HG03025 (cell line): ENCODE measurements around the gene FNIP2.
"Not testable (repeated sequence)": the region's sequence is repeated elsewhere in the genome, so short reads cannot be mapped to it uniquely, and the experiment has no call there.

Source experiments
- ATAC-seq: cut with Tn5 transposase; IDR thresholded peaks from one replicate; pipeline ENCODE4 v1.9.1; 2021; ENCODE audit warnings: mild to moderate bottlenecking, moderate library complexity; ENCODE audit not compliant: unreplicated experiment, low FRiP score

FNIP2 gene

GRCh38 chr4:158861766-158862165, 92.9 kb downstream of the FNIP2 start:
- no peak for ATAC-seq

GRCh38 chr4:158863296-158863695, 94.5 kb downstream of the FNIP2 start:
- ATAC-seq, result no peak

- ATAC-seq, result no peak
These were observed 96.8 kb downstream of the FNIP2 start for GRCh38 chr4:158865520-158866177.

- ATAC-seq, result no peak
These were observed 100.2 kb downstream of the FNIP2 start for GRCh38 chr4:158869001-158869400.

GRCh38 chr4:158869761-158870160, 100.9 kb downstream of the FNIP2 start:
- ATAC-seq, result no peak

GRCh38 chr4:158870282-158870625, 101.4 kb downstream of the FNIP2 start:
- no peak for ATAC-seq

- no peak for ATAC-seq
These were observed 102.0 kb downstream of the FNIP2 start for GRCh38 chr4:158870626-158871334.

GRCh38 chr4:158871335-158871724, 102.5 kb downstream of the FNIP2 start:
- ATAC-seq, result no peak

GRCh38 chr4:158873795-158874401, 105.1 kb downstream of the FNIP2 start:
- ATAC-seq, result no peak

DNA sequence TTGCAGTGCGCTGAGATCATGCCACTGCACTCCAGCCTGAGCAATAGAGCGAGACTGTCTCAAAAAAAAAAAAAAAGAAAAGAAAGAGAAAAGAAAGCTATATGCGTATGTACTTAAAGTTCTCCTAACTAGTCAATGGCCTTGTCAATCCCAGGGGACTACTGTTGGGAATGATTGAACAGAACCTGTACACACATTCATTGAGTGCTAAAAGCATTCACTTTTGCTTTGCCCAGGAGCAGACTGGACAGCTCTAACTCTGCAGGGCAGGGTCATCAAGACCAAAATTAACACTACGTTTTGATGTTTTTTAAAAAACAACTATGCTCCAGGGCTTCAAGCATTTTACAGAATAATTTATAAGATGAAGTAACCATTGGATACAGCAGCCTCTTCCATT, 106.2 kb downstream of the FNIP2 start:
- no peak for ATAC-seq

DNA sequence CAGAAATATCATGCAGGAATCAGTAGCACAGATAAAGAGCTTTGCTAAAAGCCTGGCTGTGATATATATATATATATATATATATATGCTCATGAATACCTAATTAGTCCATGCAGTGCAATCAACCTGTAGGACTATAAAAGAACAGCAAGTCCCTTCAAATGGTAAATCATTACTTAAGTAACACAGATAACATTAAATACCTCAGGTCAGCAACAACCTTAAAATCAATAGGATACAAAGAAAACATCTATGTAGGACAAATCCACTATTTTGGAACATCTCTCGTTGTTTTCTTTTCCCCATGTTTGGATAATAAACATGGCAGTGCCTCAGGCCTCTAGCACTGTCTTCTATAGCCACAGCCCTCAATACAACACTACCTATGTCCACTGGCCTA, 106.6 kb downstream of the FNIP2 start:
- no peak for ATAC-seq

DNA sequence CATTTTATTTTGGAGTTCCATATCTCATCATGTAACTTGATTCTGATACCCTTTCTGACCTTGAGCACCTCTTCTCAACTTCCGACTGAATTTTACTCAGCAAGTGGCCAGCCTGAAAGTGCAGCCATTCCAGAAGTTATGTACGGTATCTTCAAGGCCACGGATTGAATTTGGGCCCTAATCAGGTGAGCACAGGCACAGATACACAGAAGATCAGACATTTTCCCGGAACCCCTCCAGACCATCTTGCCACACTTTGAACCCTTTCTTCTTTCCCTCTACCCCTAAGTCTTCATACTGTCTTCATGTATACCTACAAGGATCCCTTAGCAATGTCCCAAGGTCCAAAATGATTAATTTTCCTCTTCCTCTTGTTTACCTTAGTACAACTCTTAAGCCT, 108.2 kb downstream of the FNIP2 start:
- ATAC-seq, result no peak

DNA sequence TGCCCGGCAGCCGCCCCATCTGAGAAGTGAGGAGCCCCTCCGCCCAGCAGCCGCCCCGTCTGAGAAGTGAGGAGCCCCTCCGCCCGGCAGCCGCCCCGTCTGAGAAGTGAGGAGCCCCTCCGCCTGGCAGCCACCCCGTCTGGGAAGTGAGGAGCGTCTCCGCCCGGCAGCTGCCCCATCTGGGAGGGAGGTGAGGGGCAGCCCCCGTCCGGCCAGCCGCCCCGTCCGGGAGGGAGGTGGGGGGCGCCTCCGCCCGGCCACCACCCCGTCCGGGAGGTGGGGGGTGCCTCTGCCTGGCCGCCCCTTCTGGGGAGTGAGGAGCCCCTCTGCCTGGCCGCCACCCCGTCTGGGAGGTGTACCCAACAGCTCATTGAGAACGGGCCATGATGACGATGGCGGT, 113.3 kb downstream of the FNIP2 start:
- ATAC-seq, result not testable (repeated sequence)

- no peak for ATAC-seq
These were observed 115.5 kb downstream of the FNIP2 start for GRCh38 chr4:158884280-158884679.

GRCh38 chr4:158885564-158885963, 116.7 kb downstream of the FNIP2 start:
- no peak for ATAC-seq

GRCh38 chr4:158890294-158890693, 121.5 kb downstream of the FNIP2 start:
- ATAC-seq, result no peak

DNA sequence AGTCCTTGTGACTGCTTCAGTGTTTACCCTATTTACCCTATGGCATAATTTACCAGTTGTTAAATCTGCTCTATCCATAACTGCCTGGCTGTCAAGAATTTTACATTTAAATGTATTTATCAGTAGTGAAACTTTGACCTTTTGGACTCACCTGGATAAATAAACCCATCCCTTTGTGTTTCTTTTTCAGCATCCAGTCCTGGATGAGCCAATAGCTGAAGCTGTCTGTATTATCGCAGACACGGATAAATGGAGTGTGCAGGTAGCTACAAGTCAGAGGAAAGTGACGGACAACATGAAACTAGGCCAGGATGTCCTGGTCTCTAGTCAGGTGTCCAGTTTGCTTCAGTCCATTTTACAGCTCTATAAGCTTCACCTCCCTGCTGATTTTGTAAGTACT, 122.4 kb downstream of the FNIP2 start:
- no peak for ATAC-seq

DNA sequence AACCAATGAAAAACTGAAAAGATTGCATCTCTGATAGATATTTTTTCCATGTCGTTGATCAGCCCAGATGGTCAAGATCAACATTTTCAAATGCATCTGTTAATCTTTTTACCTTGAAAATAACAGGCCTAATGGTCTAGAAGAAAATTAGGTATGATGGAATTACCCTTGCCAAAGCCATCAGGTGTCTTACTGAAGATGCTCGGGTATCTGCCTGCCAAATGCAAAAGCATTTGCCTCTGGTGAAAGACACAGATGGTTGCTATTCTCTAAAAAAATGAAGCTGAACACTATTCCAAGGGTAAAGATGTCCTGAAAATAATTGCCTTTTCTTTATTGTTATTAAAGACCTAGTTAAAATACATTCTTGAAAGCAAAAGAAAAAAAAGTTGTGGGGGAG, 126.0 kb downstream of the FNIP2 start:
- no peak for ATAC-seq

GRCh38 chr4:158895797-158896576, 127.2 kb downstream of the FNIP2 start:
- ATAC-seq, result no peak

DNA sequence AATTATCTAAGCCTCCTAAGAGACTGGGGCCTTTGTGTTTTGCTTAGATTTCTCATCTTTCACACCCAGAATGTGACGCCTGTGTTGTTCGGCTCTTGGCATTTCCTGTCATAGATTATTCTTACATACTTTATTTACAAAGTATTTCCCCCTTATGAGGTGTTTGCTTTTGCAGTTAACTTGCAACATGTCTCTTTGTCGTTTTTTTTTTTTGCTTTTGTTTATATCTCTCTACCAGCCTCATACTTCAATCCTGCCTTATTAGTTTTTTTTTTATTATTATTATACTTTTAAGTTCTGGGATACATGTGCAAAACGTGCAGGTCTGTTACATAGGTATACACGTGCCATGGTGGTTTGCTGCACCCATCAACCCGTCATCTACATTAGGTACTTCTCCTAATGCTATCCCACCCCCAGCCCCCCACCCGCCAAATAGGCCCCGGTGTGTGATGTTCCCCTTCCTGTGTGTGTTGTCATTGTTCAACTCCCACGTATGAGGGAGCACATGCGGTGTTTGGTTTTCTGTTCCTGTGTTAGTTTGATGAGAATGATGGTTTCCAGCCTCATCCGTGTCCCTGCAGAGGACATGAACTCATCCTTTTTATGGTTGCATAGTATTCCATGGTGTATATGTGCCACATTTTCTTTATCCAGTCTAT, 127.9 kb downstream of the FNIP2 start:
- ATAC-seq, result not testable (repeated sequence)

- ATAC-seq, result not testable (repeated sequence)
These were observed 131.6 kb downstream of the FNIP2 start for GRCh38 chr4:158900408-158900807.
